ENCODE measurements around the gene MCTP1.

DNA sequence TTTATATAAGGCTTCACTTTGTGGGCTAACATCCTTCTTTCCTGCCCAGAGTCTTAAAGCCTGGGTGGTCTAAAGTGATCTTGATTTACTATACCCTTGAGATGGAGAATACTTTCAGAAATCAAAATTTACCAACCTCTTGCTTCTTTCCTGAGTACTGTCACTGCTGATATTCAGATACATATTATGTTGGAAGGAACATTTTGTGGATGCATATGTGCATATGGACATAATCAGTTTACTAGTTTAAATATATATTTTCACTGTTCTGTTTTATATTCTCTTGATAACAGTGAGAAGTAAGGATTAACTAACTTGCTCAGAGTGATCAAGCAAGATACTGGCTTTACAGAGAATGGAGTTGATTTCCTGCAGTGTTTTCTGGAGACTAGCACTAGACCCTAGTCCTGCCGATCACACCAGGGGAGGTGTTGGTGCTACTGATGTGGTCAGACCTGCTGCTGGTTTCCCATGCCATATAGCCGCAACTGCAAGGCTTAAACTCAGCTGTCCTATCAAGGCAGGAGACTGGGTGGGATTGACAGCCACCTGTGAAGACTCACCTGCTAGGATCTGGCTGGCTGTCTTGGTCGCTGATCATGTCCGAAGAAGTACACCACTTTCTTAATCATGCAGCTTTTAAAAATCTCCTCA is 608.8 kb downstream of the MCTP1 start:
- TF ChIP-seq POLR2AphosphoS5 (IDR thresholded peaks at IDR 0.05; ENCODE audit: borderline replicate concordance, low read depth, low read length) (no peak), EZH2 (IDR thresholded peaks at IDR 0.05) (no peak), FOXP2 (optimal IDR thresholded peaks at IDR 0.05; ENCODE audit: control extremely low read depth, extremely low read length, insufficient read depth) (no peak)
